ENCODE measurements around the gene NDE1.

- TF ChIP-seq EP300 (IDR thresholded peaks at IDR 0.05; ENCODE audit: borderline replicate concordance in 1 of 2, low read depth in 1 of 2, low read length in 1 of 2) (no peak), RAD21 (IDR thresholded peaks at IDR 0.05; ENCODE audit: low read length) (no peak), NRF1 (IDR thresholded peaks at IDR 0.05; ENCODE audit: low read depth, low read length) (no peak), RFX5 (IDR thresholded peaks at IDR 0.05; ENCODE audit: low read length) (no peak), USF1 (IDR thresholded peaks at IDR 0.05; ENCODE audit: borderline replicate concordance, low read depth) (no peak), GABPA (IDR thresholded peaks at IDR 0.05; ENCODE audit: low read depth) (no peak), GATA2 (CRISPR knock-in tag; IDR thresholded peaks at IDR 0.05) (no peak), CTCF (IDR thresholded peaks at IDR 0.05) (no peak), SIN3A (IDR thresholded peaks at IDR 0.05; ENCODE audit: borderline replicate concordance, low read depth, low read length) (no peak), SMC3 (IDR thresholded peaks at IDR 0.05; ENCODE audit: low read depth, low read length) (no peak), ZBTB33 (IDR thresholded peaks at IDR 0.05; ENCODE audit: borderline replicate concordance, low read depth) (no peak), REST (IDR thresholded peaks at IDR 0.05; ENCODE audit: low read depth, low read length) (no peak), MEF2A (IDR thresholded peaks at IDR 0.05; ENCODE audit: borderline replicate concordance, low read depth) (no peak)
These were observed 55.1 kb downstream of the NDE1 start for GRCh38 chr16:15705064-15705565.

All from SK-N-SH (cell line).